K562 (cell line): ENCODE data around the gene AIG1. TPM values are rescaled to one million over a fixed set of nuclear protein-coding genes. Genes with fewer than 3 reads are reported as not detected.
A peak's percentile ranks its signal among the peaks of the same experiment; 100 is the strongest.

ENCODE experiments used
- ASH1L ChIP-seq: fragments of 450-650 bp; IDR thresholded peaks from 2 replicates; pipeline ENCODE4 v1.6.1; 2018; ENCODE audit warnings: borderline replicate concordance, mild to moderate bottlenecking, low read depth; ENCODE audit not compliant: partially characterized antibody
- CBX3 ChIP-seq, 2 experiments: IDR thresholded peaks; 1 replicate in 1 of 2; 2 replicates in 1 of 2; pipeline ENCODE4 v1.6.1; 2012; ENCODE audit warnings: inconsistent platforms in 2 of 2, low read length in 2 of 2, borderline replicate concordance in 1 of 2, control low read depth in 1 of 2
- EHMT2 ChIP-seq: fragments of 450-650 bp; IDR thresholded peaks from 2 replicates; pipeline ENCODE4 v1.6.1; 2018; ENCODE audit warnings: antibody characterized with exemption
- HDGF ChIP-seq: fragments of 450-650 bp; IDR thresholded peaks from 2 replicates; pipeline ENCODE4 v1.6.1; 2016
- NUFIP1 ChIP-seq: fragments of 450-650 bp; IDR thresholded peaks from 2 replicates; pipeline ENCODE4 v1.6.1; 2018; ENCODE audit not compliant: partially characterized antibody
- RAD51 ChIP-seq: fragments of 450-650 bp; IDR thresholded peaks from 2 replicates; pipeline ENCODE4 v1.7.1; 2016; ENCODE audit warnings: low read depth, mild to moderate bottlenecking, borderline replicate concordance
- SUPT5H ChIP-seq: fragments of 450-650 bp; IDR thresholded peaks from 2 replicates; pipeline ENCODE4 v1.6.1; 2016
- polyA plus RNA-seq, 8 experiments: library from polyadenylated mRNA; depleted of rRNA in 4 of 8; stranded (reverse) in 5 of 8; unstranded in 3 of 8; fragments of >200 nt; fragmentation: Nextera tagmentation in 2 of 8; fragmentation: Illumina TruSeq in 1 of 8; extraction: Ambion mirVana in 2 of 8; extraction: Trizol in 1 of 8; gene quantifications; 2 replicates each; pipeline versions ENCODE4 v1.2.1 to v1.2.3, GENCODE V29; 2011 to 2014; ENCODE audit warnings: inconsistent platforms in 1 of 8, missing spikeins in 1 of 8
- total RNA-seq, 7 experiments: library from RNA; depleted of rRNA in 6 of 7; stranded (reverse); fragments of >200 nt in 6 of 7; fragmentation: Illumina TruSeq in 2 of 7; extraction: Trizol in 2 of 7; gene quantifications; 2 replicates each; pipeline versions ENCODE4 v1.2.1 to v1.2.3, GENCODE V29; 2011 to 2021; ENCODE audit warnings: low replicate concordance in 1 of 7
- TF ChIP-seq, protein P1 (sequence below), 2 experiments: fragments of 450-650 bp; IDR thresholded peaks; 2 replicates each; pipeline ENCODE4 v1.6.1; 2018; ENCODE audit warnings: mild to moderate bottlenecking in 2 of 2, low read depth in 1 of 2; ENCODE audit not compliant: partially characterized antibody in 2 of 2
- TF ChIP-seq, protein P2 (sequence below): fragments of 450-650 bp; IDR thresholded peaks from 2 replicates; pipeline ENCODE4 v1.6.1; 2016; ENCODE audit warnings: borderline replicate concordance
- TF ChIP-seq, protein P3 (sequence below): fragments of 200-800 bp; sonication (Bioruptor generic); IDR thresholded peaks from 2 replicates; pipeline ENCODE4 v1.6.1; 2017; ENCODE audit warnings: missing genetic modification characterization, missing compliant biosample characterization
- TF ChIP-seq, protein P4 (sequence below): fragments of 450-650 bp; IDR thresholded peaks from 2 replicates; pipeline ENCODE4 v1.6.1; 2017; ENCODE audit warnings: antibody characterized with exemption, mild to moderate bottlenecking

The AIG1 gene
- total and polyA plus RNA-seq, 9 of the 15 experiments (the other 6 are each of a cell fraction or from before 2014, with no cell fraction given), result 74.8 to 333 (median 127) TPM

DNA sequence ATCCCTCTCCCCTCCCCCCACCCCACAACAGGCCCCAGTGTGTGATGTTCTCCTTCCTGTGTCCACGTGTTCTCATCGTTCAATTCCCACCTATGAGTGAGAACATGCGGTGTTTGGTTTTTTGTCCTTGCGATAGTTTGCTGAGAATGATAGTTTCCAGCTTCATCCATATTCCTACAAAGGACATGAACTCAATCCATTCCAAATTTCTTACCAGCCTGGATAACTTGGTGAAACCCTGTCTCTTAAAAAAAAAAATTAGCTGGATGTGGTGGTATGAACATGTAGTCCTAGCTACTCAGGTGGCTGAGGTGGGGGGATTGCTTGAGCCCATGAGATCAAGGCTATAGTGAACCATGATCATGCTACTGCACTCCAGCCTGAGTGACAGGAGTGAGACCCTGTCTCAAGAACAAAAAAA, 107.7 kb downstream of the AIG1 start (continued):
- TF ChIP-seq, protein P1, sequence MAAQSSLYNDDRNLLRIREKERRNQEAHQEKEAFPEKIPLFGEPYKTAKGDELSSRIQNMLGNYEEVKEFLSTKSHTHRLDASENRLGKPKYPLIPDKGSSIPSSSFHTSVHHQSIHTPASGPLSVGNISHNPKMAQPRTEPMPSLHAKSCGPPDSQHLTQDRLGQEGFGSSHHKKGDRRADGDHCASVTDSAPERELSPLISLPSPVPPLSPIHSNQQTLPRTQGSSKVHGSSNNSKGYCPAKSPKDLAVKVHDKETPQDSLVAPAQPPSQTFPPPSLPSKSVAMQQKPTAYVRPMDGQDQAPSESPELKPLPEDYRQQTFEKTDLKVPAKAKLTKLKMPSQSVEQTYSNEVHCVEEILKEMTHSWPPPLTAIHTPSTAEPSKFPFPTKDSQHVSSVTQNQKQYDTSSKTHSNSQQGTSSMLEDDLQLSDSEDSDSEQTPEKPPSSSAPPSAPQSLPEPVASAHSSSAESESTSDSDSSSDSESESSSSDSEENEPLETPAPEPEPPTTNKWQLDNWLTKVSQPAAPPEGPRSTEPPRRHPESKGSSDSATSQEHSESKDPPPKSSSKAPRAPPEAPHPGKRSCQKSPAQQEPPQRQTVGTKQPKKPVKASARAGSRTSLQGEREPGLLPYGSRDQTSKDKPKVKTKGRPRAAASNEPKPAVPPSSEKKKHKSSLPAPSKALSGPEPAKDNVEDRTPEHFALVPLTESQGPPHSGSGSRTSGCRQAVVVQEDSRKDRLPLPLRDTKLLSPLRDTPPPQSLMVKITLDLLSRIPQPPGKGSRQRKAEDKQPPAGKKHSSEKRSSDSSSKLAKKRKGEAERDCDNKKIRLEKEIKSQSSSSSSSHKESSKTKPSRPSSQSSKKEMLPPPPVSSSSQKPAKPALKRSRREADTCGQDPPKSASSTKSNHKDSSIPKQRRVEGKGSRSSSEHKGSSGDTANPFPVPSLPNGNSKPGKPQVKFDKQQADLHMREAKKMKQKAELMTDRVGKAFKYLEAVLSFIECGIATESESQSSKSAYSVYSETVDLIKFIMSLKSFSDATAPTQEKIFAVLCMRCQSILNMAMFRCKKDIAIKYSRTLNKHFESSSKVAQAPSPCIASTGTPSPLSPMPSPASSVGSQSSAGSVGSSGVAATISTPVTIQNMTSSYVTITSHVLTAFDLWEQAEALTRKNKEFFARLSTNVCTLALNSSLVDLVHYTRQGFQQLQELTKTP (IDR thresholded peaks at IDR 0.05; ENCODE audit: low read depth in 1 of 2, partially characterized antibody in 2 of 2), result peak in 1 of 2 experiments; percentile 71
- 0 out of 2 replicates have a peak, but pooled peaks have one; percentile 43 for TF ChIP-seq EHMT2
- TF ChIP-seq, protein P2, sequence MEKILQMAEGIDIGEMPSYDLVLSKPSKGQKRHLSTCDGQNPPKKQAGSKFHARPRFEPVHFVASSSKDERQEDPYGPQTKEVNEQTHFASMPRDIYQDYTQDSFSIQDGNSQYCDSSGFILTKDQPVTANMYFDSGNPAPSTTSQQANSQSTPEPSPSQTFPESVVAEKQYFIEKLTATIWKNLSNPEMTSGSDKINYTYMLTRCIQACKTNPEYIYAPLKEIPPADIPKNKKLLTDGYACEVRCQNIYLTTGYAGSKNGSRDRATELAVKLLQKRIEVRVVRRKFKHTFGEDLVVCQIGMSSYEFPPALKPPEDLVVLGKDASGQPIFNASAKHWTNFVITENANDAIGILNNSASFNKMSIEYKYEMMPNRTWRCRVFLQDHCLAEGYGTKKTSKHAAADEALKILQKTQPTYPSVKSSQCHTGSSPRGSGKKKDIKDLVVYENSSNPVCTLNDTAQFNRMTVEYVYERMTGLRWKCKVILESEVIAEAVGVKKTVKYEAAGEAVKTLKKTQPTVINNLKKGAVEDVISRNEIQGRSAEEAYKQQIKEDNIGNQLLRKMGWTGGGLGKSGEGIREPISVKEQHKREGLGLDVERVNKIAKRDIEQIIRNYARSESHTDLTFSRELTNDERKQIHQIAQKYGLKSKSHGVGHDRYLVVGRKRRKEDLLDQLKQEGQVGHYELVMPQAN, result peak; percentile 57; the same call in 1 of the 2 replicates
- peak; percentile 32 for TF ChIP-seq ASH1L
- peak; percentile 70 for TF ChIP-seq RAD51
- TF ChIP-seq CBX3 (IDR thresholded peaks at IDR 0.05; ENCODE audit: borderline replicate concordance in 1 of 2, low read length in 2 of 2), result 0 out of 3 replicates have a peak, but pooled peaks of 1 of the 2 experiments have one; percentile 30
- TF ChIP-seq, protein P3, sequence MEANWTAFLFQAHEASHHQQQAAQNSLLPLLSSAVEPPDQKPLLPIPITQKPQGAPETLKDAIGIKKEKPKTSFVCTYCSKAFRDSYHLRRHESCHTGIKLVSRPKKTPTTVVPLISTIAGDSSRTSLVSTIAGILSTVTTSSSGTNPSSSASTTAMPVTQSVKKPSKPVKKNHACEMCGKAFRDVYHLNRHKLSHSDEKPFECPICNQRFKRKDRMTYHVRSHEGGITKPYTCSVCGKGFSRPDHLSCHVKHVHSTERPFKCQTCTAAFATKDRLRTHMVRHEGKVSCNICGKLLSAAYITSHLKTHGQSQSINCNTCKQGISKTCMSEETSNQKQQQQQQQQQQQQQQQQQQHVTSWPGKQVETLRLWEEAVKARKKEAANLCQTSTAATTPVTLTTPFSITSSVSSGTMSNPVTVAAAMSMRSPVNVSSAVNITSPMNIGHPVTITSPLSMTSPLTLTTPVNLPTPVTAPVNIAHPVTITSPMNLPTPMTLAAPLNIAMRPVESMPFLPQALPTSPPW (CRISPR knock-in tag), result 0 out of 2 replicates have a peak, but pooled peaks have one; percentile 10
- TF ChIP-seq, protein P4, sequence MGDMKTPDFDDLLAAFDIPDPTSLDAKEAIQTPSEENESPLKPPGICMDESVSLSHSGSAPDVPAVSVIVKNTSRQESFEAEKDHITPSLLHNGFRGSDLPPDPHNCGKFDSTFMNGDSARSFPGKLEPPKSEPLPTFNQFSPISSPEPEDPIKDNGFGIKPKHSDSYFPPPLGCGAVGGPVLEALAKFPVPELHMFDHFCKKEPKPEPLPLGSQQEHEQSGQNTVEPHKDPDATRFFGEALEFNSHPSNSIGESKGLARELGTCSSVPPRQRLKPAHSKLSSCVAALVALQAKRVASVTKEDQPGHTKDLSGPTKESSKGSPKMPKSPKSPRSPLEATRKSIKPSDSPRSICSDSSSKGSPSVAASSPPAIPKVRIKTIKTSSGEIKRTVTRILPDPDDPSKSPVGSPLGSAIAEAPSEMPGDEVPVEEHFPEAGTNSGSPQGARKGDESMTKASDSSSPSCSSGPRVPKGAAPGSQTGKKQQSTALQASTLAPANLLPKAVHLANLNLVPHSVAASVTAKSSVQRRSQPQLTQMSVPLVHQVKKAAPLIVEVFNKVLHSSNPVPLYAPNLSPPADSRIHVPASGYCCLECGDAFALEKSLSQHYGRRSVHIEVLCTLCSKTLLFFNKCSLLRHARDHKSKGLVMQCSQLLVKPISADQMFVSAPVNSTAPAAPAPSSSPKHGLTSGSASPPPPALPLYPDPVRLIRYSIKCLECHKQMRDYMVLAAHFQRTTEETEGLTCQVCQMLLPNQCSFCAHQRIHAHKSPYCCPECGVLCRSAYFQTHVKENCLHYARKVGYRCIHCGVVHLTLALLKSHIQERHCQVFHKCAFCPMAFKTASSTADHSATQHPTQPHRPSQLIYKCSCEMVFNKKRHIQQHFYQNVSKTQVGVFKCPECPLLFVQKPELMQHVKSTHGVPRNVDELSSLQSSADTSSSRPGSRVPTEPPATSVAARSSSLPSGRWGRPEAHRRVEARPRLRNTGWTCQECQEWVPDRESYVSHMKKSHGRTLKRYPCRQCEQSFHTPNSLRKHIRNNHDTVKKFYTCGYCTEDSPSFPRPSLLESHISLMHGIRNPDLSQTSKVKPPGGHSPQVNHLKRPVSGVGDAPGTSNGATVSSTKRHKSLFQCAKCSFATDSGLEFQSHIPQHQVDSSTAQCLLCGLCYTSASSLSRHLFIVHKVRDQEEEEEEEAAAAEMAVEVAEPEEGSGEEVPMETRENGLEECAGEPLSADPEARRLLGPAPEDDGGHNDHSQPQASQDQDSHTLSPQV, result peak; percentile 97
- peak; percentile 72 for TF ChIP-seq NUFIP1
- peak; percentile 31; the same call in 1 of the 2 replicates for TF ChIP-seq SUPT5H
- peak; percentile 90; the same call in 1 of the 2 replicates for TF ChIP-seq HDGF
